Retina (tissue), 1 donor: ENCODE results near the gene PTPN18.
"Not testable (repeated sequence)": the region's sequence is repeated elsewhere in the genome, so short reads cannot be mapped to it uniquely, and the experiment has no call there.

Experiments used
- DNase-seq: peaks from one replicate; pipeline ENCODE4 v3.0.0-alpha.2; 2016

Gene PTPN18

GRCh38 chr2:130355578-130356431, at the start of gene PTPN18:
TSS of gene PTPN18 (plus strand) at chr2:130356056. CDS start at chr2:130356108, 52 bp downstream.
- DNase-seq = peak; percentile 93

- no peak for DNase-seq
These were observed 48.0 kb upstream of the PTPN18 start for GRCh38 chr2:130307850-130308249.

GRCh38 chr2:130310881-130311280, 45.0 kb upstream of the PTPN18 start:
- DNase-seq = no peak

- no peak for DNase-seq
These were observed 42.0 kb upstream of the PTPN18 start for GRCh38 chr2:130313812-130314334.

GRCh38 chr2:130314377-130314776, 41.5 kb upstream of the PTPN18 start:
- DNase-seq = no peak

GRCh38 chr2:130316596-130316995, 39.3 kb upstream of the PTPN18 start:
- no peak for DNase-seq

- DNase-seq = no peak
These were observed 37.0 kb upstream of the PTPN18 start for GRCh38 chr2:130318906-130319305.

GRCh38 chr2:130319536-130319935, 36.3 kb upstream of the PTPN18 start:
- no peak for DNase-seq

- DNase-seq = no peak
These were observed 27.9 kb upstream of the PTPN18 start for GRCh38 chr2:130327703-130328527.

GRCh38 chr2:130328710-130329109, 27.1 kb upstream of the PTPN18 start:
- DNase-seq = no peak

- DNase-seq = peak; percentile 85
These were observed 23.4 kb upstream of the PTPN18 start for GRCh38 chr2:130332271-130333073.

GRCh38 chr2:130333253-130333652, 22.6 kb upstream of the PTPN18 start:
- not testable (repeated sequence) for DNase-seq

GRCh38 chr2:130334026-130334425, 21.8 kb upstream of the PTPN18 start:
- no peak for DNase-seq

- no peak for DNase-seq
These were observed 20.6 kb upstream of the PTPN18 start for GRCh38 chr2:130335226-130335625.

- no peak for DNase-seq
These were observed 19.5 kb upstream of the PTPN18 start for GRCh38 chr2:130336150-130336876.

GRCh38 chr2:130336877-130337734, 18.8 kb upstream of the PTPN18 start:
- DNase-seq = peak; percentile 96

GRCh38 chr2:130337735-130338325, 18.0 kb upstream of the PTPN18 start:
- no peak for DNase-seq

- DNase-seq = no peak
These were observed 17.0 kb upstream of the PTPN18 start for GRCh38 chr2:130338793-130339345.

- no peak for DNase-seq
These were observed 15.7 kb upstream of the PTPN18 start for GRCh38 chr2:130339885-130340745.
